COLO668 (cell line): Measurements from ENCODE around the gene WWC1.

Experiments used
- DNase-seq: peaks from one replicate; lab custom pipeline; 2025; ENCODE audit not compliant: unreplicated experiment; lab: John Stamatoyannopoulos, UW

WWC1 gene

GRCh38 chr5:168407211-168407610 is 115.8 kb downstream of the WWC1 start:
- DNase-seq: no peak

DNA sequence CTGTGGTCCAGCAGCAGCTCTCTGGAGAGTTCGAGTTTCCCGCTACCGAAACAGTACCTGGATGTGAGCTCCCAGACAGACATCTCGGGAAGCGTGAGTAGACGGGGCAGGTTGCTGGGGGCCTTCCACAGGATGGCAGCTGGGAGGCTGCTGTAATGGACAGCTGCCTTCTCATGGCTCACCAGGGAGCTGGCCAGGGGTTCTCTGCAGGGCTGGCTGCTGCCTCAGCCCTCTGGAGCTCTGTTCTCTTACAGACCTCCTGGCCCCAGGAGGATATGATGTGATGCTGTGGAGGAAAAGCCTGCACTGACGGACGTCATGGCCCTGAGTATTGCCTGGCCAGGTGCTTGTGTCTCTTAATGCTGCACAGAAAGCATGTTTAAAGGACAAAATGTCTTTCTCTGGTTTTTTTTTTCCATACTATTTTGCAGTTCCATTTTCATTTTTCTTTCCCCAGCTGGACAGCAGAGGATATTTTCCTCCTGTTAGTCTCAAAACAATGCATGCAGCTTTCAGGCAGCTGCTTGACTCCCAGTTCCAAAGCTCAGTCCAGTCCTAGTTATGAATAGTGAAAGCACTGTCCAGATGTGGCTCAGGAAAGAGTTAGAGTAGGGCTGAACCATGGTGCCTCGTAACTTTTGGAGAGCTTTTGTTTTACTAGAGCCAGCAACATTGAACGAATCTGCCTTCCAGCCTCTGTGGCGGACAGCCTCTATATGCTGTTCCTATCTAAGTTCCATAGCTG is 117.3 kb downstream of the WWC1 start:
- DNase-seq: no peak

- DNase-seq: no peak
These were observed 118.4 kb downstream of the WWC1 start for GRCh38 chr5:168409591-168410458.

DNA sequence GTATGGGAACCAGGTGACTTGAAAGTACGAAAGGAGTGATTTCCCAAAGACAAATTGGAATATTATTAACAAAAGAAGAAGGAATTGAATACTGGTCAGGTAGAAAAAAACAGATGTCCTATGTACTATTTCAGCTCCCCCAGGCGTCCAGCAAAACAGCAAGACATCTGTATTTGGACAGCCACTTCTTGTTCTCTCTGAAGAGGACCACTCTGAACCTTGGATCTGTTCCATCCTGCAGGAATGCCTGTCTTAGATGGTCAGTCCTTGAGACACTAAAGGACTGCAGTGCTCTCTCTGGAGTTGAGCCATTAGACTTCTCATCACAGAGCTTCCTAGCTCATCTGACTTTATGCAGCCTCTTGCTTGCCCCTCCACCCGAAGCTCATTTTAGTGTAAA is 120.4 kb downstream of the WWC1 start:
- no peak for DNase-seq

- DNase-seq: no peak
These were observed 121.6 kb downstream of the WWC1 start for GRCh38 chr5:168413062-168413461.

GRCh38 chr5:168413596-168413995 is 122.2 kb downstream of the WWC1 start:
- DNase-seq: no peak

DNA sequence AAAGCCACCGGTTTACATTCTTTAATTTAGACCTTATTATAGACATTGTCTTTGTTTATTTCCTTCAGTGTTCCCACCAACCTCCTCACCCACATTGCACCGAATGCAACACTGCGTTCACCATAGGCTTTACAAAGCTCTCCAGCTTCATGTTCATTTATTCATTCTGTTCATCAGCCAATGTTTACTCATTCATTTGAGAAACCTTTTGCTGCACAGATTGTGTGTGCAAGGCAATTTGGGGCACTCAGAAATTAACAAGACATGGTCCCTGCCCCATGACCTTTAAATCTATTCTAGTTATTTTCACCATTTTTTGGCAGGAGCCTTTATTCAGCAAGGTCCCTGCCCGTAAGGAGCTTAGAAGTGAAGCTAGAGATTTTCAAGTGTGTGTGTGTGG is 124.0 kb downstream of the WWC1 start:
- no peak for DNase-seq

DNA sequence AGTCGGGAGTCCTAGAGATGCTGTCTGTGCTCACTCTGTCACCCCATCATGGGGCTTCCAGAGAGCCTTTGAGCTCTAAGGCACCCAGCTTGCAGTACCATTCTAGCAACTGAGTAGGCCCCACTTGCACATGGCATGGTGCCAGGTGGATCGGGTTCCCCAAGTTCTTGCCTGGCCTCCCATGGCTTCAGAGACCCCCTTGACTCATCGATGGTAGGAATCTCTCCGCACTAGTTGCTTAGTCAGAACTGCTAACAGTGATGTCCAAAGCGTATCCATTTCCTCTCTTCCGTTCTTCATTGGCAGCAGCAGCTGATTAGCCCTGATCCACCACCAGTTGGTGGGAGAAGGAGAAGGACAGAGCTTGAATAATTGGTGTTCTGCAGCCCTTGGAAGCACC is 124.5 kb downstream of the WWC1 start:
- DNase-seq: no peak

GRCh38 chr5:168417731-168418429 is 126.4 kb downstream of the WWC1 start:
- DNase-seq: no peak

DNA sequence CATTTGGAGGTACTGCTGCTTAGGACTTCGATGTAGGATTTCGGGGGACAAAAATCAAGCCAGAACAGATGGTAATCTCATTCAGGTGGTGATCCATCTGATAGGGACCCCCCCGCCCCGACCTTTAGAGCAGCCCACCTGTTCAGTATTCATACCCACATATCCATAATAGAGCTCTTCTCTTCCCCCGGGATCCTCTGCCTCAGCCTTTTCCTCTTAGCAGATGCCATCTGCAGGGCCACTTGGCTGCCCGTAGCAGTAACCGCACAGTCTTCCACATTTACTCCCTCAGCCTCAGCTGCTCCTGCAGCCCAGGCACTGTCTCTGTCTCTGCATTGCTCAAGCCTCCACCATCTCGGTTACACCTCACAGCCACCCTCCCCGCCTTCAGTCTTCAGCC is 129.0 kb downstream of the WWC1 start:
- no peak for DNase-seq

- DNase-seq: no peak
These were observed 131.0 kb downstream of the WWC1 start for GRCh38 chr5:168422431-168422830.

GRCh38 chr5:168423478-168423877 is 132.0 kb downstream of the WWC1 start:
- DNase-seq: no peak

- no peak for DNase-seq
These were observed 132.5 kb downstream of the WWC1 start for GRCh38 chr5:168423971-168424370.

DNA sequence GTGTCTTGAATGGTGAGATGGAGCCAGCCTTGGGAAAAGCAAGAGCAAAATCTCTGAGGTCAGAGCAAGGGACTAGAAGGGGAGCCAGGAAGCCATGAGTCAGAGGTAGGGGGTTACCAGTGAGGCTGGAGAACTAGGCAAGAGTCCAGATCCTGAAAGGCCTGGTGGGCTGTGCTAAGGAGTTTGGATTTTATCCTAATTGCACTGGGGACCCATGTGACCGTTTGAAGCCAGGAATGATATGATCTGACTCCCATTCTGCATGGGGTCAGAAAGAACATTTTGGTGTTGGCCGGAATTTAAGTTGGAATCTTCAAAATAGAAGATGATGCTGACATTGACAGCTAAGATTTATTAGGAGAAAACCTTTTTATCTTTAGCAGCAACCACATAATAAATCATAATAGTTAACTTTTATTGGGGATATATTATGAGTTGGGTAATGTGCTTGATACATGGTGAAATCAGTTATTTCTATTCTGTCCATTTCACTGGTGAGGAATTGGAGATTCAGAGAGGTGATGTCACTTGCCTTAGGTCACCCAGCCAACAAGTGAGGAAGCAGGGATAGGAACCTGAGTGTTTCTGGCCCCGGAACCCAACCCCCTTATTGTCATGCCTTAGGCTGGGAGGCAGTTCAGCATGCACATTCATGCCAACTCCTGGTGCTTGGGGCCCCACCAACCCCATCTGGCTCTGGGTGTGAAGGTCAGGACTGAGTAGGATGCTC is 133.3 kb downstream of the WWC1 start:
- no peak for DNase-seq

- no peak for DNase-seq
These were observed 134.8 kb downstream of the WWC1 start for GRCh38 chr5:168426007-168426863.

DNA sequence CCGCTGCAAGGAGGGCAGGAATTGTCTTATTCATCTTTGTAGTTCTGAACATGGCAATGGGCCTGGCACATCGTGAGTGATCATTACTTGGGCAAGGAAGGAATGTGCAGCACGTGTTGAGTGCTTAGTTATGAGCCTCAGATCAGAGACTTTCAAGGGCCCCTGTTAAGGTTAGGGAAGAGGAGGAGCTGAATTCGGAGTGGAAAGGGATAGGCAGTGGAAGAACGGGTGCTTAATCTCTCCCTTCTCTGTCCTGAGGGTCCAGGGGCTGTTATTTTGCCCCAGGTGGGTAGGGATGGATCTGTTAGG is 135.4 kb downstream of the WWC1 start:
- DNase-seq: no peak

- DNase-seq: no peak
These were observed 135.8 kb downstream of the WWC1 start for GRCh38 chr5:168427224-168427623.

DNA sequence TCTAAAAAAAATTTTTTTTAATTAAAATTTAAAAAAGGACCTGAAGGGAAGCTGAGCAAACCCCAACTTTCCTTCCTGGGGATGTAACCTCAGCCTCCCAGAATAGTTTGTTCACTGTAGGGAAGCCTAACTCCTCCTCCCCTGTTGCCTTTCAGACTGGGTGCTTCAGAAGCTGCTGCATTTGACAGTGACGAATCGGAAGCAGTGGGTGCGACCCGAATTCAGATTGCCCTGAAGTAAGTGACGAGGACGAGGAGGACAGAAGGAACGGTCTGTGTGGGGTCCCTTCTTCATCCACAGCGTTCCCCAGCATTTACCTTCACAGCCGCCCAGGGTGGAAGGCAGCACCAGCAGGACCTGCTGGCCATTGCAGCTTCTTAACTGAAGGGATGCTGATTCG is 137.1 kb downstream of the WWC1 start:
- no peak for DNase-seq

GRCh38 chr5:168430296-168430695 is 138.9 kb downstream of the WWC1 start:
- DNase-seq: no peak

- no peak for DNase-seq
These were observed 141.5 kb downstream of the WWC1 start for GRCh38 chr5:168432903-168433302.
